G401 (cell line): ENCODE measurements around the gene RPL39L. TPM values are rescaled to one million over a fixed set of nuclear protein-coding genes. Genes with fewer than 3 reads are reported as not detected.
"Not testable (repeated sequence)": the region's sequence is repeated elsewhere in the genome, so short reads cannot be mapped to it uniquely, and the experiment has no call there.

Experiments used
- DNase-seq: peaks from one replicate; pipeline ENCODE4 v3.0.0-alpha.2; 2015; ENCODE audit warnings: low spot score
- in situ Hi-C: cut with HindIII; loops from 2 replicates; pipeline ENCODE4 v1.10.0; 2016; ENCODE audit warnings: low sequenced_read_pairs, mixed read lengths
- total RNA-seq: library from RNA; depleted of rRNA; stranded (reverse); fragments of >200 nt; shearing (Covaris generic); gene quantifications from 2 replicates; pipeline ENCODE4 v1.2.3, GENCODE V29; 2014

The RPL39L gene
- total RNA-seq, 1 experiment from 2014 or later = 58.4 TPM

- in situ Hi-C loops = no loop called here
- no peak for DNase-seq
Observed at GRCh38 chr3:187146389-187146788, 7.1 kb upstream of the RPL39L start.

DNA sequence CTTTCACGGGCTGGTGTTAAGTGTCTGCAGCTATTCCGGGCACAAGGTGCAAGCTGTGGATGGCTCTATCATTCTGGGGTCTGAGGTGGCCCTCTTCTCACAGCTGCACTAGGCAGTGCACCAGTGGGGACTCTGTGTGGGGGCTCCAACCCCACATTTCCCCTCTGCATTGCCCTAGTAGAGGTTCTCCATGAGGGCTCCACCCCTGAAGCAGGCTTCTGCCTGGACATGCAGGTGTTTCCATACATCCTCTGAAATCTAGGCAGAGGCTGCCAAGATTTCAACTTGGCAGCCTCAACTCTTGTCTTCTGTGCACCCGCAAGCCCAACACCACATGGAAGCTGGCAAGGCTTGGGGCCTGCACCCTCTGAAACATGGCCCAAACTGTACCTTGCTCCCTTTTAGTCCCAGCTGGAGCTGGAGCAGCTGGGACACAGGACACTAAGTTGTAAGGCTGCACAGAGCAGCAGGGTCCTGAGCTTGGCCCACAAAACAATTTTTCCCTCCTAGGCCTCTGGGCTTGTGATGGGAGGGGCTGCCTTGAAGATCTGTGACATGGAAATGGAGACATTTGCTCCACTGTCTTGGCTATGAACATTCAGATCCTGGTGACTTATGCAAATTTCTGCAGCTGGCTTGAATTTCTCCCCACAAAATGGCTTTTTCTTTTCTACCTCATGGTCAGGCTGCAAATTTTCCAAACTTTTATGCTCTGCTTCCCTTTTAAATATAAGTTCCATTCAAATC, 6.0 kb upstream of the RPL39L start:
- in situ Hi-C loops = no loop called here

DNA sequence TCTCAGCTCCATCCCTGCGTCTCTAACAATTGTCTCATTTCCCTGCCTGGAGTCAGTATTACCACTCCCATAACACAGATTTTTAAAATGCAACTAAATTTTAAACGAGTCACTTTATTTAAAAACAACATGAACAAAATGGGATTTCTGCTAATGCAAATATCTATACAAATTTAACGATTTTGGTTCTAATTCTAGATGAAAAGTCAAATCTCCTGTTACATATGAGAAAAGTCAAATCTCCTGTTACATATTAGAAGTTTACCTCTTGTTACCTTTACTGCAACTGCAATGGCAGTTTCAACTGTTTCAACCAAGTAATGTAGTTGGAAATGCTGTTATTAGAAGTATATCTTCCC, 578 bp upstream of the RPL39L start:
- in situ Hi-C loops = no loop called here
- peak; percentile 1 for DNase-seq

More for the DNA sequence above, 6.0 kb upstream of the RPL39L start:
- DNase-seq = no peak

DNA sequence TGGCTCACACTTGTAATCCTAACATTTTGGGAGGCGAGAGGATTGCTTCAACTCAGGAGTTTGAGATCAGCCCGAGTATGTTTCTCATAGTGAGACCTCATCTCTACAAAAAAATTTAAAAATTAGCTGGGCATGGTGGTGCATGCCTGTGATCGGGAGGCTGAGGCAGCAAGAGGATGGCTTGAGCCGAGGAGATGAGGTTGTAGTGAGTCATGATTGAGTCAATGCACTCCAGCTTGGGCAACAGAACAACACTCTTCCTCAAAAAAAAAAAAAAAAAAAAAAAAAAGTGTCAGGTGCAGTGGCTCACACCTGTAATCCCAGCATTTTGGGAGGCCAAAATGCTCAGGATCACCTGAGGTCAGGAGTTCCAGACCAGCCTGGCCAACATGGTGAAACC, 2.4 kb downstream of the RPL39L start:
- DNase-seq = no peak
- in situ Hi-C loops = no loop called here

DNA sequence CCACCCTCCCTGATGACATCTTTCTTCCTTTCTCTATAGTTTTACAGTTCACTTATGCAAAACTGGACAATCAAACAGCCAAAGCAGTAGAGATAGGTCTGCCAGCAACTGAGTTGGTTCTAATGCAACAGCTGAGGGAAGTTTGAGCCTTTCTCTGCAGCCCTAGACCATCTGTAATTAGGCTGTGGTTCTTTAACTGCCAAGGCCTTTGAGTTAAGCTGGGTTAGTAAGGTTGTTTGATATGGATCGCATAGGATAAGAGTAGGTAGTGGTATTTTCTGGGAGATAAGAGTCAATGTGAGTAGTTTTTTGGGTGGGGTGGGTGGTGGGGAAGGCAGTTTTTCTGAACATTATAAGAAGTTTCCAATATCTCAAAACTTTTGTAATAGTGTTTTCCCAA, 3.0 kb downstream of the RPL39L start:
- no peak for DNase-seq
- in situ Hi-C loops = no loop called here

- in situ Hi-C loops = not testable (repeated sequence)
Observed at GRCh38 chr3:187135172-187135690, 4.1 kb downstream of the RPL39L start.

GRCh38 chr3:187133181-187133580, 6.1 kb downstream of the RPL39L start:
- in situ Hi-C loops, DNase-seq: not testable (repeated sequence)

More at GRCh38 chr3:187135172-187135690, 4.1 kb downstream of the RPL39L start:
- not testable (repeated sequence) for DNase-seq

- no peak for DNase-seq
- in situ Hi-C loops = no loop called here
Observed at GRCh38 chr3:187132666-187133065, 6.6 kb downstream of the RPL39L start.

DNA sequence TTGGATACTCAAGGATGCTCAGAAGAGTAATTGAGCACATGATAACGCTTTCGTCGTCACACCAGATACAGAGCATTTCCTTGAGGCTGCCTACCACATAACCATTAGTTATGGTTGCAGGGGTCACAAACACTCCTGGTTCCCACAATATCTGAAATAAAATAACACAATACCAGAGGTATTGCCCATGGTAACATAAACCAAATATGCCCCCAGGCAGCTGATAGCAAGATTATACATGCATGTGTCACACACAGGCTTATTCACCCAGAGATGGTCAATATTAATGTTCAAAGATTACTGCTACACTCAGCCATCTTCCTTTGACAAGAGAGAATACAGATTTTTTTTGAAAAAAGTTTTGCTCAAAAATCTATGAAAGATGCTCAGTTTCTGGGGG, 7.3 kb downstream of the RPL39L start:
- in situ Hi-C loops = no loop called here
- no peak for DNase-seq

GRCh38 chr3:187130346-187131066, 8.8 kb downstream of the RPL39L start:
- no peak for DNase-seq
- in situ Hi-C loops = no loop called here

DNA sequence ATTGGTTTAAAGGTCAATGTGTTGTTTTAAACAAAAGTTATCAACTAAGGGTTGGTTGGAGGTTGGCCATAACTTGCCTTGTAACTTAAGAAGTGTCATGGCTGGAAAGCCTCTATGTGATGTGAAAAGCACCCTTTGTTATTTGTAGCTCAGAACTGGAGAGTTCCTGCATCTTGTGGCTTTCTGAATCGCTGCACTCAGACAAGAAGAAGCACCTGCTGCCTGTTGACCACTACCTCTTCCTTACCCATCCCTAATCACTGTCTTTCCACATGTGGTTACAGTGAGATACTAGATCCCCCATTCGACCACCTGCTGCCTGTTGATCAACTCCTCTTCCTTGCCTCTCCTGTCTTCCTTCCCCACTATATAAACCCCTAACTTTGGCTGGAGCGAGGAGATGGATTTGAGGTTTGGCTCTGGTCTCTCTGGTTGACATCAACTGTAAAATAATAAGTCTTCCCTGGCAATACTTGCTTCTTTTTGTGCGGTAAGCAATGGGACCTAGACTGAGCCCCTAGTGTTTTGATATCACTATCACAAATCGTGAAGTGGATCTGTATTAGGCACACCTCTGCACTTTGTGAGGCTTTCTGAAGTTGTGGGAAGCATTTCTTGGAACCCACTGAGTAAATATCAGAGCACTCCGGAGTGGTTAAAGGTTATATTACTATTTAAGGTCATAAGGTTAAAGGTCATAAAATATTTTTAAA, 13.8 kb downstream of the RPL39L start:
- in situ Hi-C loops = no loop called here
- no peak for DNase-seq

DNA sequence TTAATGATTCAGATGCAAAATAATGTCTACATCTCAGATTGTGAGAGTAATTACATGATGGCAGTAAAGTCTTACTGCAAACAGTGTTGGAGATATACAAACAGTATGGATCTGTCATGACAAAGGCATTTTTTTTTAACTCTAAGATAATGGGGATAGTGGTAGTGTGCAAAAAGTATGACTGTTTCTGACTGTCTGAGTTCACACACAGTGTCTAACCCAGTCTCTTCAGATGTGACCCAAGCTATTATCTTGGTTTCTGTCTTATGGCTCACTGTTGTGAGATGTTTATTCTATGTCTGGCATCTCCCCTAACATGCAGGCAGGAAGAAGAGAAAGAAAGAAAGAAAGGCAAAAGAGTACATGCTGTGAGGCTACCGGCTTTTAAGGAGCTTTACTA, 17.0 kb downstream of the RPL39L start:
- DNase-seq = no peak
- in situ Hi-C loops = no loop called here

GRCh38 chr3:187120326-187120725, 19.0 kb downstream of the RPL39L start:
- no peak for DNase-seq
- in situ Hi-C loops = no loop called here

DNA sequence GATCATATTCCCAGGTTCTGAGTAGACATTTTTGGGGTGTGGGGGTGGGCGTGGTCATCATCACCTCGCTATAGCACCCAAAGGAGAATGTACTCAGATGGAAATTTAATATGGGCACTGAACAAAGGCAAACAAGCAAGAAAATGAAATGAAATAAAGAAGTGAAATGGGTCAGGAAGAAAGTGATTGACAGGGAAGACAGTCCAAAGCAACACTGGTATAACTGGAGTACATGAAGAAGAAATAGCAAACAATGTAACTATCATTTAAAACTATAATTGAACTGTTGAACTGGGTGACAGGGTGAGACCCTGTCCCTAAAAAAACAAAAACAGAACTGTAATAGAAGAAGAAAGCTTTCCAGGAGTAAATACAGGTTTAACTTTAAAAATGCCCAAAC, 24.8 kb downstream of the RPL39L start:
- in situ Hi-C loops = no loop called here
- no peak for DNase-seq

DNA sequence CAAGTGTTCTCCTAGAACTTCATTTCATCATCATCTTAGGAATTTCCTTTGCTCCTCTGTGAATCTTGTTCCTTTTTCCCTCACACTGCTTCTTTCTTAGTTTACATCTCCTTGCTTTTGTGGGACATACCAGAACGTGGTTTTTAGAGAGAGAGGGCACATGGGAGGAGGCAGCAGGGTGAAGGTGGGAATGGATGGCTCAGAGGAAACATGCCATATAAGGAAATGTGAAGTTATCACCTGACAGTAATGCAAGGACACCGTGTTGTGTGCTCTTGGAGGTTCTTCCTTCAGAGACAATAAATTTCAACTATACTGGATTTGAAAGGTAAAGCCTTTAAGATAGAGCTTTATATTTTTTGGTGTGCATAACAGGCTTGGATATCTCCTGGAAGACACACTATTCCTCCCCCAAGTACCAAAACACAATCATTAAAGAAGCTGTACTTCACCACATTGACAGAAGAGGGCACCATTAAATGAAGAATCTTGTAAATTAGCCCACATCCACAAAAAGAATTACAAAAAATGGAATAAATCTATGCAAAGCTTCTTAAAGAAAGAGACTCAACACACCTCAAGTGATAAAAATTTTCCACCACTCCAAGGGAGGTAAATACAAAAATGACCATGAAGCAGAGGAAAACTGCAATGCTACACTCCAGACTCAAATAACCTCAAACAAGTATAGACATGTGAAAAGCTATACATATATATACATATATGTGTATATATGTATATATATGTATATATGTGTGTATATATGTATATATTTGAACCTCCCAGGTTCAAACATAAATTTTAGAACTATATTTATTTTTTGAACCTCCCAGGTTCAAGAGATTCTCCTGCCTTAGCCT, 26.1 kb downstream of the RPL39L start:
- in situ Hi-C loops = no loop called here
- peak; percentile 14 for DNase-seq

GRCh38 chr3:187110156-187110555, 29.1 kb downstream of the RPL39L start:
- DNase-seq = no peak
- in situ Hi-C loops = no loop called here

- no peak for DNase-seq
- in situ Hi-C loops = no loop called here
Observed at GRCh38 chr3:187107989-187108388, 31.3 kb downstream of the RPL39L start.

DNA sequence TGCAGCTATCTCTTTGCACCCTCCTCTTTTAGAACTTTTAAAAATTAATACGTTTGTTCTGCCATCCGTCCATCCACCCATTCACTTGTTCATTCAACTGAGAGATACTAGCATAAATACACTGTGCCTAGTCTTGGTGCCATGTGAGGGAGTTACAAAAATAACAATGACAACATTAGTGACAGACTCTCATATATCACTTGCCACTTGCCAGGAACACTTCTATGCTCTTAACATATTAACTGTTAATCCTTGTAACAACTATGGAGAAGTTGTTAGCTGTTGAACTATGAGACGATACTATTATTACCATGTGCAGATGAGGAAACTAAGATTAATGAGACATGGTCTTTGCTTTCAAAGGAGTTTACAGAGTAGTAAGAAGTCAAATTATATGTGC, 33.6 kb downstream of the RPL39L start:
- in situ Hi-C loops = no loop called here
- DNase-seq = no peak

DNA sequence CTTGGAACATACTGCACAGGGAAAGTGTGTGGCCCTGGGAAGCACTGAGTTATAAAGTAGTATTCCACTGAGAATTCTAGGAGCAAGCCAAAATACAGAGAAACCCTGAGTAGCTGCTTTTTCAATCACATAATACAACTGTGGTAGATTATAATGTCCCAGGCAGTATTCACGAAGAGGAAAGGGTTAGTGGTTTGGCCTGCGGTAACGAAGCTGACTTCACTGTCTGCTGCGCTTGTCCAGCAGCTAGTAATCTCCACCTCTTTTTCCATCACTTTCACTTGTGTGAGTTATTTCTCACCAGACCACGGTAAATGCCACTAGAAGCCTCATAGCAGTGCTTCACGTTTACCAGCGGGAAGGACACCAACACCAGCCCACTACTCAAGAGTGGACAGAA, 34.4 kb downstream of the RPL39L start:
- in situ Hi-C loops = no loop called here
- DNase-seq = no peak
